OCI-LY1 (cell line): ENCODE results near the gene DMD.

ENCODE experiments used
- CTCF ChIP-seq: fragments of 200-600 bp; sonication (generic), shearing (Covaris generic); IDR thresholded peaks from 2 replicates; pipeline ENCODE4 v1.5.1; 2017; ENCODE audit warnings: mild to moderate bottlenecking, antibody characterized with exemption, low read length, moderate library complexity, mixed read lengths
- EZH2 ChIP-seq: fragments of 200-600 bp; sonication (generic), shearing (Covaris generic); IDR thresholded peaks from 2 replicates; pipeline ENCODE4 v1.8.0; 2017; ENCODE audit warnings: borderline replicate concordance, mixed run types, mild to moderate bottlenecking, antibody characterized with exemption, low read length, moderate library complexity, mixed read lengths

GRCh38 chrX:31091819-31092218 lies 2119.5 kb downstream of the DMD start:
- no peak for TF ChIP-seq CTCF
- no peak for TF ChIP-seq EZH2
